WTC11 (cell line): ENCODE results near the gene TP73.

Experiments
- ATF6 ChIP-seq: sonication (generic); formaldehyde crosslinking; IDR thresholded peaks from 2 replicates; pipeline ENCODE4 v1.8.1; 2023; ENCODE audit warnings: mild to moderate bottlenecking, missing genetic modification reagents
- CTCF ChIP-seq: fragments of 200-600 bp; IDR thresholded peaks from 2 replicates; pipeline ENCODE4 v1.8.0; 2022; ENCODE audit warnings: antibody characterized with exemption
- ESRRA ChIP-seq: sonication (generic); formaldehyde crosslinking; IDR thresholded peaks from 2 replicates; pipeline ENCODE4 v1.8.1; 2022; ENCODE audit warnings: mild to moderate bottlenecking, missing genetic modification reagents, borderline replicate concordance
- GABPB1 ChIP-seq: sonication (generic); formaldehyde crosslinking; IDR thresholded peaks from 2 replicates; pipeline ENCODE4 v1.8.1; 2023; ENCODE audit warnings: mild to moderate bottlenecking, missing genetic modification reagents
- SMAD3 ChIP-seq: sonication (generic); formaldehyde crosslinking; IDR thresholded peaks from 2 replicates; pipeline ENCODE4 v1.8.0; 2022; ENCODE audit warnings: missing genetic modification reagents, mild to moderate bottlenecking, borderline replicate concordance
- TCF7 ChIP-seq: sonication (generic); formaldehyde crosslinking; IDR thresholded peaks from 2 replicates; pipeline ENCODE4 v1.8.0; 2022; ENCODE audit warnings: mild to moderate bottlenecking, low read depth, missing genetic modification reagents, moderate library complexity
- ZNF121 ChIP-seq: sonication (generic); formaldehyde crosslinking; IDR thresholded peaks from 2 replicates; pipeline ENCODE4 v1.8.0; 2023; ENCODE audit warnings: missing genetic modification reagents

- TF ChIP-seq TCF7 (no peak), GABPB1 (CRISPR knock-in tag) (no peak), ESRRA (no peak), CTCF (no peak), ATF6 (CRISPR knock-in tag) (no peak), ZNF121 (no peak), SMAD3 (CRISPR knock-in tag) (no peak)
Observed at GRCh38 chr1:3675436-3675835, 23.1 kb downstream of the TP73 start.
